Measurements from ENCODE around the gene CDHR1. TPM values are rescaled to one million over a fixed set of nuclear protein-coding genes. Genes with fewer than 3 reads are reported as not detected.

Gene CDHR1
- total RNA-seq, 1 donor from 2014 or later = 2.5 TPM

- no peak for TF ChIP-seq CTCF (conservative IDR thresholded peaks at IDR 0.05; ENCODE audit: low read depth, low read length)
- no peak overlapping the region for H3K4me3 ChIP-seq (ENCODE audit: low read depth, low read length)
- no peak for DNase-seq (ENCODE audit: low read depth)
These were observed 9.8 kb upstream of the CDHR1 start for GRCh38 chr10:84184517-84184916.

- no peak for TF ChIP-seq CTCF (conservative IDR thresholded peaks at IDR 0.05; ENCODE audit: low read depth, low read length)
- no peak overlapping the region for H3K4me3 ChIP-seq (ENCODE audit: low read depth, low read length)
- DNase-seq (ENCODE audit: low read depth) = no peak
These were observed 8.7 kb upstream of the CDHR1 start for GRCh38 chr10:84185526-84186175.

GRCh38 chr10:84188815-84189214 lies 5.5 kb upstream of the CDHR1 start:
- DNase-seq (ENCODE audit: low read depth) = no peak
- TF ChIP-seq CTCF (conservative IDR thresholded peaks at IDR 0.05; ENCODE audit: low read depth, low read length) = no peak
- no peak overlapping the region for H3K4me3 ChIP-seq (ENCODE audit: low read depth, low read length)

- H3K4me3 ChIP-seq (ENCODE audit: low read depth, low read length) = no peak overlapping the region
- TF ChIP-seq CTCF (conservative IDR thresholded peaks at IDR 0.05; ENCODE audit: low read depth, low read length) = no peak
- DNase-seq (ENCODE audit: low read depth) = no peak
These were observed 3.7 kb upstream of the CDHR1 start for GRCh38 chr10:84190621-84191020.

GRCh38 chr10:84191106-84191505 lies 3.2 kb upstream of the CDHR1 start:
- TF ChIP-seq CTCF (conservative IDR thresholded peaks at IDR 0.05; ENCODE audit: low read depth, low read length) = no peak
- no peak overlapping the region for H3K4me3 ChIP-seq (ENCODE audit: low read depth, low read length)
- no peak for DNase-seq (ENCODE audit: low read depth)

- no peak for TF ChIP-seq CTCF (conservative IDR thresholded peaks at IDR 0.05; ENCODE audit: low read depth, low read length)
- DNase-seq (ENCODE audit: low read depth) = no peak
- H3K4me3 ChIP-seq (ENCODE audit: low read depth, low read length) = no peak overlapping the region
These were observed 1.0 kb upstream of the CDHR1 start for GRCh38 chr10:84193327-84193726.

GRCh38 chr10:84193846-84194423 lies 402 bp upstream of the CDHR1 start:
- no peak for TF ChIP-seq CTCF (conservative IDR thresholded peaks at IDR 0.05; ENCODE audit: low read depth, low read length)
- H3K4me3 ChIP-seq (ENCODE audit: low read depth, low read length) = peak overlapping the region; percentile 56
- no peak for DNase-seq (ENCODE audit: low read depth)
